ENCODE measurements around the gene NHS.

DNA sequence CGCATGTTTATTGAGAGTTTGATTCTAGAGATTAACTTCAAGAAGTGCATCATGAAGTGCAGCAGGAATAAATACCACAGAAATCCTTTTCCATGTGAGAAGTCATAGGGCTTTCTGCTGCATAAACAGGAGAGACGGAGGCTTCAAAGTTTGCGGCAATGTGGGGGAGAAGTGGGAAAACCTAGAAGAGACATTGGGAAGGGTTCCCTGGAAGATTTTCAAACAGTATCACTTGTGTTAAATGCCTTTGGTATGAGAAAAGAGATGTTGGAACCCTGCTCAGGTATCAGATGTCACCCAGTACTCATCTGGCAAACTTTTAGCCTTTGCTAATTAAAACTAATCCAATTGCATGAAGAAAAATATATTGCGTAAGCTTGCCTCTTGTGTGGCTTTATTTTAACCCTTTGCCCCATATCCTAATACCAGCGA lies 15.4 kb downstream of the NHS start:
- no peak for TF ChIP-seq POLR2AphosphoS5 (IDR thresholded peaks at IDR 0.05; ENCODE audit: low read depth)
- TF ChIP-seq, protein P1, sequence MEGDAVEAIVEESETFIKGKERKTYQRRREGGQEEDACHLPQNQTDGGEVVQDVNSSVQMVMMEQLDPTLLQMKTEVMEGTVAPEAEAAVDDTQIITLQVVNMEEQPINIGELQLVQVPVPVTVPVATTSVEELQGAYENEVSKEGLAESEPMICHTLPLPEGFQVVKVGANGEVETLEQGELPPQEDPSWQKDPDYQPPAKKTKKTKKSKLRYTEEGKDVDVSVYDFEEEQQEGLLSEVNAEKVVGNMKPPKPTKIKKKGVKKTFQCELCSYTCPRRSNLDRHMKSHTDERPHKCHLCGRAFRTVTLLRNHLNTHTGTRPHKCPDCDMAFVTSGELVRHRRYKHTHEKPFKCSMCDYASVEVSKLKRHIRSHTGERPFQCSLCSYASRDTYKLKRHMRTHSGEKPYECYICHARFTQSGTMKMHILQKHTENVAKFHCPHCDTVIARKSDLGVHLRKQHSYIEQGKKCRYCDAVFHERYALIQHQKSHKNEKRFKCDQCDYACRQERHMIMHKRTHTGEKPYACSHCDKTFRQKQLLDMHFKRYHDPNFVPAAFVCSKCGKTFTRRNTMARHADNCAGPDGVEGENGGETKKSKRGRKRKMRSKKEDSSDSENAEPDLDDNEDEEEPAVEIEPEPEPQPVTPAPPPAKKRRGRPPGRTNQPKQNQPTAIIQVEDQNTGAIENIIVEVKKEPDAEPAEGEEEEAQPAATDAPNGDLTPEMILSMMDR (IDR thresholded peaks at IDR 0.05; ENCODE audit: insufficient read depth, low read length), result no peak
- TF ChIP-seq, protein P2, sequence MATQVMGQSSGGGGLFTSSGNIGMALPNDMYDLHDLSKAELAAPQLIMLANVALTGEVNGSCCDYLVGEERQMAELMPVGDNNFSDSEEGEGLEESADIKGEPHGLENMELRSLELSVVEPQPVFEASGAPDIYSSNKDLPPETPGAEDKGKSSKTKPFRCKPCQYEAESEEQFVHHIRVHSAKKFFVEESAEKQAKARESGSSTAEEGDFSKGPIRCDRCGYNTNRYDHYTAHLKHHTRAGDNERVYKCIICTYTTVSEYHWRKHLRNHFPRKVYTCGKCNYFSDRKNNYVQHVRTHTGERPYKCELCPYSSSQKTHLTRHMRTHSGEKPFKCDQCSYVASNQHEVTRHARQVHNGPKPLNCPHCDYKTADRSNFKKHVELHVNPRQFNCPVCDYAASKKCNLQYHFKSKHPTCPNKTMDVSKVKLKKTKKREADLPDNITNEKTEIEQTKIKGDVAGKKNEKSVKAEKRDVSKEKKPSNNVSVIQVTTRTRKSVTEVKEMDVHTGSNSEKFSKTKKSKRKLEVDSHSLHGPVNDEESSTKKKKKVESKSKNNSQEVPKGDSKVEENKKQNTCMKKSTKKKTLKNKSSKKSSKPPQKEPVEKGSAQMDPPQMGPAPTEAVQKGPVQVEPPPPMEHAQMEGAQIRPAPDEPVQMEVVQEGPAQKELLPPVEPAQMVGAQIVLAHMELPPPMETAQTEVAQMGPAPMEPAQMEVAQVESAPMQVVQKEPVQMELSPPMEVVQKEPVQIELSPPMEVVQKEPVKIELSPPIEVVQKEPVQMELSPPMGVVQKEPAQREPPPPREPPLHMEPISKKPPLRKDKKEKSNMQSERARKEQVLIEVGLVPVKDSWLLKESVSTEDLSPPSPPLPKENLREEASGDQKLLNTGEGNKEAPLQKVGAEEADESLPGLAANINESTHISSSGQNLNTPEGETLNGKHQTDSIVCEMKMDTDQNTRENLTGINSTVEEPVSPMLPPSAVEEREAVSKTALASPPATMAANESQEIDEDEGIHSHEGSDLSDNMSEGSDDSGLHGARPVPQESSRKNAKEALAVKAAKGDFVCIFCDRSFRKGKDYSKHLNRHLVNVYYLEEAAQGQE (IDR thresholded peaks at IDR 0.05; ENCODE audit: insufficient replicate concordance, low read depth), result no peak
